Activated CD4-positive, CD25-positive, alpha-beta regulatory T cell treated with anti-CD3 and anti-CD28 coated beads, Interleukin-2, amount 50 U/mL, for 16 hours (primary cell): Measurements from ENCODE around the gene SPTBN5.

Experiments
- DNase-seq: peaks from one replicate; pipeline ENCODE4 v3.0.0-alpha.2; 2020; ENCODE audit warnings: low read depth, low spot score

SPTBN5 gene

DNA sequence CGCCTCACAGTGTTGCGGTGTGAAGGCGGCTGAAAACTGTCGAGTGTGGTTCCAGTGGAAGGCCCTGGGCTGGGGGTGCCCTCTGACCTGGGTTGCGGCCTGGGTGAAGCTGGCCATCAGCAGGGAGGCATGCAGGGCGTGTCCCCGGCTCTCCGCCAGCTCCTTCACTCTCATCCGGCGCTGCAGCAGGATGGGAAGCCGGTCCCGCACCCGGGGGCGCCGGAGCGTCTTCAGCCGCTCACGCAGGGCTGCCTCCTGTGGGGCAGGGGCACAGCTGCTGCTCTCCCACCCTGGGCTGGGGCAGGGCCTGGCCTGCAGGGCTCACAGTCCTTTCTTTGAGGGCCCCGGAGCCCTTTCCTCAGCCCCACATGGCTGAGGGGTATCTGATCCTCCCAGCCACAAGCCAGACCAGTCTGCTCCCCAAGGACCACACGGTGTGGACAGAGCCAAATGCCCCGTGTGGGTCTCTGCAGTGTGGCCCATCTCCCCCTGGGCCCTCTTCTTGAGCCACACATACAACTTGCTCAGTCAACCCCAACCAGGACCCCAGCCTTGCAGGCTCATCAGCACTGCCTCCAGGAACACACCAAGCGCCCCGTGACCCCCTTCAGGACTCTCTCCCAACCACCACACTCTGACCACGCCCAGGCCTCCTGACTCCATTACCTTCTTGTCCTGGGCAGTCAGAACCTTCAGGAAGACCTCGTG lies 26.8 kb downstream of the SPTBN5 start:
- DNase-seq = no peak

DNA sequence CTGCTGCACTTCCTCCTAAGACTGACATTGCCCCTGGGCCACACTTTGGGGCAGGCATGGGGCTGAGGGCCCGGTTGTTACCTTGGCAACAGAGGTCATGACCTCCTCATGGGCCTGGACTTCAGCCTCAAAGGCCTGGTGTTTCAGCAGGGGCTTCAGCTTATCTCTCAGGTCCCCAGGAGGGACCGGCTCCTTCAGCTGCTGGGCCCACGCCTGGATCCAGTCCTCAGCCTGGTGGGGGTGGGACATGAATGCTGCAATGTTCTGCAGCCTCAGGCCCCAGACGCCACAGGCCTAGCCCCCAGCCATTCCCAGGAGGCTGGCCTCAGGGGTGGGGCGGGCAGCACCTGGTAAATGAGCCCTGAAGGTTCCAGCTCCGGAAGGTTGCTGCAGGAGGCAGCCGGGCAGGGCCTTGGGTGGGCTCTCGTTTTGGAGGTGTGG lies 27.6 kb downstream of the SPTBN5 start:
- no peak for DNase-seq

DNA sequence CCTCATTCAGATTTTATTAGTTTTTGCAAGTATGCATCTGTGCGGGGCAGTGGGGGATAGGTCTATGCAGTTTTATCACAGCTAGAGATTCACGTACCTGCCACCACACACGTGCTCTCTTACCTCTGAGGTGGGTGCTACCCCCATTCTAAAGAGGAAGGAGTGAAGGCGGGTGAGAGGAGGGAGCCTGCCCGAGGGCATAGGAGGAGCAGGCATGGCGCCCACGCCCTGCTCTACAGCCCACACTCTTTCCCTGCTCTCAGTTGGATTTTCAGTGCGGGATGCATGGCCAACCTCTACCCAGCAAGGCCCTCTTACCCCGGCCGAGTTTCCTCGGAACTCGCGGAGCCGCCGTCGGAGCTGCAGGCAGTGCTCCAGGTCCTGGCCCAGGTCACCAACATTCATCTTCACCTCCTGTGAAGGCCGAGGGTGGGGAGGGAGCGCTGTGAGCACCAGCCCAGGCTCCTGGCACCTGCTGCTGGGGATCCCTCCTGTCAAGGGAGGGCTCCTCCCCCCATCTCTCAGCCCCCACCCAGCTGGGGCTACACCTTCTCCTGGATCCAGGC lies 28.3 kb downstream of the SPTBN5 start:
- no peak for DNase-seq

DNA sequence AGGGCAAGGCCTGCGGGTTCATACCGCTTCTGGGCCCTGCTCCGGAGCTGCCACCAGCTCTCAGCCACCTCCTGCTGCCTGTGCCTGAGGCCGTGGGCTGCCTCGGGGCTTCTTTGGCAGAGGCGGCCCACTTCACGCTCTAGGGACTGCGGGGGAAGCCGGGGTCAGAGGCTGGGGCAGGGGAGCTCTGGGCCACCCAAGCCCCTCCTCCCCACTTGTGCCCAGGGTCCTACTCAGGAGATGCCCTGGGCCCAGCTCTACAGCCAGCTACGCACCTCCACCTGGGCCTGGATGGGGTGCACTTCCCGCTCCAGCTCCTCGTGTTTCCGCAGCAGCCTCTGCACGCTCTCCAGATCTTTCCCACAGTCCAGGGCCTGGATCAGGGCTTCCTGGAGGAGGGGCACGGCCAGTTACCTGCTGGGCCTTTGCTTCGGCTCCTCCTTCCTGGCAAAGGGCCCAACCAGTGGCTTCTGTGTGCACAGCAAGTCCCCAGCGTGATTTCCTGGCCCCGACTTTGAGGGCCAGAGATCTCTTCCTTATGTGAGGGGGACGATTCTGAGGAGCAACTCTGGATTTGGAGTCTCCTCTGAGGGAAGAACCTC lies 31.2 kb downstream of the SPTBN5 start:
- no peak for DNase-seq

- no peak for DNase-seq
These were observed 32.0 kb downstream of the SPTBN5 start for GRCh38 chr15:41861736-41862356.

- DNase-seq = no peak
These were observed 33.6 kb downstream of the SPTBN5 start for GRCh38 chr15:41860049-41860828.

GRCh38 chr15:41858756-41859155 lies 35.1 kb downstream of the SPTBN5 start:
- no peak for DNase-seq

DNA sequence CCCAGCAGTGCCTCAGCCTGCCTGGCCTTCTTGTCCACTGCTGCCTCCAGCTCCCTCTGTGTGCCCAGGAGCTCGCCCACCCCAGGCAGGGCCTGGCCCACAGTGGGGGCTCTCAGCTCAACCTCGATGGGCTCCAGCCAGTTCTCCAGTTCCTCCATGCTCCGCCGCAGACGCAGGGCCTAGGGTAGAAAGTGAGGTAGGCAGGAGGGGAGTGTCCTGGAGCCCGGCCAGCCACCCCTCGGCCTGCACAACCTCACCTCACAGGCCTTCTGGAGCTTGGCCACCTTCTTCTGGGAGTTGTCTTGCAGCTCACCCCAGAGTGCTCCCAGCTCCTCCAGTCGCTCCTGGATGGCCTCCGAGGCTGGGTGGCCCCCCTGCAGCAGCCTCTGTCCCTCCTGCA lies 36.5 kb downstream of the SPTBN5 start:
- no peak for DNase-seq

GRCh38 chr15:41856716-41857115 lies 37.1 kb downstream of the SPTBN5 start:
- DNase-seq = no peak

DNA sequence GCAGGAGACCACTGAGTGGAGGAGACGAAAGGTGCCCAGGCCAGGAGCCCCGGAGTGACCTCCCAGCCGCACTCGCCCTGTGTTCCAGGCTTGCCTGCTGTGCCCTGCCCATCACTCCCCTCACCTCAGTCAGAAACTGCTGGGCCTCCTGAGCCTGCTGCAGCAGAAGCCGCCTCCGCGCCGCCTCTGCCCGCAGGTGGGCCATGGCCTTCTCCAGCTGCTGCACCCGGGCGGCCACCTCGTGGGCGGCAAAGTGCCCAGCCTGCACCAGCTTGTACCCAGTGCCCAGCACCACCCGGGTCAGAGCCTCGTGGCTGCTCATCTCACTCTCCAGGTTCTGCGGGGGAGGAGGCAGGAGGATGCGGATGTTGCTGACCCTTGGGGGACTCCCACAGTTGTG lies 37.6 kb downstream of the SPTBN5 start:
- DNase-seq = no peak

- no peak for DNase-seq
These were observed 38.4 kb downstream of the SPTBN5 start for GRCh38 chr15:41855261-41855961.

DNA sequence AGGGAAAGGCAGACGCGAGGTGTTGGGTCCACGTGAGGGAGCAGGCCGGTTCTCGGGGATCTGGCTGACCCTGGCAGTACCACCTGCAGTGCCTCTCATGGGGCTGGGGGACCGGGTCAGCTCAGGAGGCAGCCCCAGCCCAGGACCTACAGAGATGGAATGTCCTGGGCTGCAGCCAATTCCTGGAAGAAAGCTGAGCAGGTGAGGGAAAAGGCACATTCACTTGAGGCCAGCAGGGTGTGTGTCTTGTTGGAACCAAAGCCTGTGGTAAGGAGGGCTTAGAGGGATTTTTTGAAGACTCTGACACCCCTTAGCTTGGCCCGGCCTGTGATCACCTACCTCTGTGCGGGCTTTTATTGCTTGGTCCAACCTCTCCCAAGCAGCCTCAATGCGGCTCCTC lies 39.4 kb downstream of the SPTBN5 start:
- DNase-seq = no peak

GRCh38 chr15:41853831-41854230 lies 40.0 kb downstream of the SPTBN5 start:
- DNase-seq = no peak

DNA sequence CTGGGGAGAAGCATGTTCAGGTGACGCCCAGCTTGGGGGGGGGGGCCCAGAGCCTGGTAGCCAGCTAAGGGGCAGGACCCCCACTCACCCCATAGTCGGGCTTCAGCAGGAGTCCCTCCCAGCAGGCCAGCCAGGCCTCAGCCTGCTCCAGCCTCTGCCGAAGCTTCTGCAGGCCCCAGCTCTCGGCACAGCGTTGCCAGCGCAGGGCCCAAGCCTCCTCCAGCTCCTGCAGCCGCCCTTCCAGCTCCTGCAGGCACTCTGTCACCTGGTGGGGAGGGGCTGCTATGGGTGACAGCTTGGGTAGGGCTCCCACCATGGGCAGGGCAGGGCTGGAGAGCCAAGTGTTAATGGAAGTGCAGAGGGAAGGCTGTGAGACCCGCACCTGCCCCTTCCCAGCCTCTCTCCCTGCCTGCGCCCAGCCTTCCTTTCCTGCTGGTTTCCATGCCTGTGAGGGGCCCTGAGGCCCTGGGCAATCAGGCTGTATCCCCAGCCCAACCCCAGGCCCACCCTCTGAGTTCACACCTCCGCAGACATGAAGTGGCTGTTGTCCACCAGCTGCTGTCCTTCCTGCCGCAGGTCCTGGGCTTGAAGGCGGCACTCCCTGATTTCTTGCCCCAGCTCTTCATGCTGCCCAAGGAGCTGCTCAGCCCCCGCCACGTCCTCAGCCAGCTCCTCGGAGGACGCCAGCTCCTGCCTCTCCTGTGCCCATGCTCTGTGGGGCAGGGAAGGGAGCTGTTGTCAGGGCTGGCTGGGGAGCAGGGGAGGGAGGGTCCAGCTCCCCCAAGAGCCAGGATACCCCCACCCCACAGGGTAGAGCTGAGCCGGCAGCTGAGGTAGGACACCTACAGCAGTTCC lies 40.9 kb downstream of the SPTBN5 start:
- no peak for DNase-seq

- DNase-seq = no peak
These were observed 42.0 kb downstream of the SPTBN5 start for GRCh38 chr15:41851755-41852370.

DNA sequence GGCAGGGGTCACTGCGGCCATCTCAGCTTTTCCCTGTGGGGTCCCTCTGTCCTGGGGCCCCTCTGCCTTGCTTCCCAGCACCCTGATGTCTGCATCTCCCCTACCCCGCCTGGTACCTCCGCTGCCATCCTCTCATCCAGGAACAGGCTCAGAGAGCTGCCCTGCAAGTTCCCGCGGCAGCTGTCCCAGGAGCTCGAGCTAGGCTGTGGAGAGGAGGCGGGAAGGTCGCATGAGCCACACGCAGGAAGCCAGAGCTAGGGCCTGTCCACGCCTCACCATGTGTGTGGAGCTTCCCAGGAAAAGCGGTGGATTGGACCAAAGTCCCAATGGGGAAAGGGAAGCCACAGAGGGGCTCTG lies 42.7 kb downstream of the SPTBN5 start:
- DNase-seq = no peak

- DNase-seq = no peak
These were observed 43.2 kb downstream of the SPTBN5 start for GRCh38 chr15:41850482-41851166.

DNA sequence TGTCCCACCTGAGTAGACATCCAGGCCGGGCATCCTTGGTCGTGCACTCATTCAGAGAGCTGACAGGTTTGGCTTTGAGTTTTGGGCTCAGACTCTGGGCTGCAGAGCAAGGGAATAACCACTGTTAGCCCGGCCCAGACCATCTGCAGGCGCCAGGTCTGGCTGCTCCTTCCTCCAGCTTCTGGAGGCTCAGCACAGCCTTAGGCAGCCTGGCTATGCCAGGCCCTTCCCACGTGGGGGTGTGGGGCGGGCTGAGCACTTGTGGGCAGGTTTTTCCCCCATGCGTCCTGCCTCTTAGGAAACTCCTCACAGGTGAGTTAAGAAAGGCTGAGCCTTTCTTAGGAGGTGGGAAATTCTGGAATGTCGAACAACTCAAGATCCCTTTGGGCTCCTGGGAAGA lies 44.0 kb downstream of the SPTBN5 start:
- DNase-seq = no peak

DNA sequence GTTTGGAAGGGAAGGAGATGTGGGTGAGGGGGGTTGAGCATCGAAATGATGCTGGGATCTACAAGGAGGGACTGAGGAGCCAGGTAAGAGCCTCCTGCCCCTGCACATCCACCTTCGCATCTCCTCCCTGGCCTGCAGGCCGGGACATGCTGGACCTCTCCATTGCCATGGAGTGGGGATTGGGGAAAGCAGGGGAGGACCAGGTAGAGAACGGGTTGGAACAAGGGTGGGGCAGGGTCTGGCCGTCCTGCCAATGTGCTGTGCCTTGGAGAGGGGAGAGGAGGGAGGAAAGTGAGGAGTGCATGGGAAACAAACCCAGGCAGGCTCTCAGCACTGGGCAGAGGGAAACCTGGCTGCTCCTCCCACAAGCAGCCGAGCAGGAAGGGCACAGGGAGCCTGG lies 44.6 kb downstream of the SPTBN5 start:
- no peak for DNase-seq

DNA sequence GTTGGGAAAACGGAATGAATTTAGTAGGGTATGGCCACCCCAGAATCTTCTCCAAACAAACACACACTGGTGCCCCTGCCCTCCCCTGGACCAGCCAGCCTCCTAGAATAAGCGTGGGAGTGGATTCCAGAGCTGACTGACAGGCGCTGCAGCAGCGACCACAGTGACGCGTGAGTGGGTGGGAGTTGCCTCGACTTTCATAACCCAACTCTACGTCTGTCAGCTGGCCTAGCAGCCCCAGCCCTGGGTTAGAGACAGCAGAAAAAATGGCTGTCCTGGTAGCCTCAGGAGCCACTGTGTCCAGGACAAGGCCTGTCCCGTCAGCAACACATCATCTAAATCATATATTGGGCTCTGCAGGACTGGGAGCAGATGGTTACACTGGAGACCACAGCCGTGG lies 45.2 kb downstream of the SPTBN5 start:
- no peak for DNase-seq
